GM20000 (cell line): ENCODE data around the gene NOL4L.

Experiments
- DNase-seq: peaks from one replicate; pipeline ENCODE4 v3.0.0; 2012; ENCODE audit warnings: low spot score
- CTCF ChIP-seq: IDR thresholded peaks from 2 replicates; pipeline ENCODE4 v1.5.1; 2012; ENCODE audit warnings: mild to moderate bottlenecking, control low read depth; ENCODE audit errors: extremely low read depth, missing control alignments

NOL4L gene

GRCh38 chr20:32465092-32465900, 119.8 kb downstream of the NOL4L start:
- DNase-seq = no peak
- TF ChIP-seq CTCF = no peak

- no peak for DNase-seq
- TF ChIP-seq CTCF = no peak
These were observed 120.6 kb downstream of the NOL4L start for GRCh38 chr20:32464401-32465091.

- no peak for DNase-seq
- no peak for TF ChIP-seq CTCF
These were observed 121.3 kb downstream of the NOL4L start for GRCh38 chr20:32463642-32464400.

GRCh38 chr20:32462900-32463641, 122.1 kb downstream of the NOL4L start:
- DNase-seq = no peak
- TF ChIP-seq CTCF = no peak

GRCh38 chr20:32461836-32462600, 123.1 kb downstream of the NOL4L start:
- TF ChIP-seq CTCF = no peak
- DNase-seq = no peak

GRCh38 chr20:32460683-32461320, 124.3 kb downstream of the NOL4L start:
- no peak for DNase-seq
- no peak for TF ChIP-seq CTCF
